ENCODE data around the gene FBXL14.
A peak's percentile ranks its signal among the peaks of the same experiment; 100 is the strongest.

The FBXL14 gene

GRCh38 chr12:1590221-1590979, 4.0 kb downstream of the FBXL14 start:
- TF ChIP-seq, protein P1, sequence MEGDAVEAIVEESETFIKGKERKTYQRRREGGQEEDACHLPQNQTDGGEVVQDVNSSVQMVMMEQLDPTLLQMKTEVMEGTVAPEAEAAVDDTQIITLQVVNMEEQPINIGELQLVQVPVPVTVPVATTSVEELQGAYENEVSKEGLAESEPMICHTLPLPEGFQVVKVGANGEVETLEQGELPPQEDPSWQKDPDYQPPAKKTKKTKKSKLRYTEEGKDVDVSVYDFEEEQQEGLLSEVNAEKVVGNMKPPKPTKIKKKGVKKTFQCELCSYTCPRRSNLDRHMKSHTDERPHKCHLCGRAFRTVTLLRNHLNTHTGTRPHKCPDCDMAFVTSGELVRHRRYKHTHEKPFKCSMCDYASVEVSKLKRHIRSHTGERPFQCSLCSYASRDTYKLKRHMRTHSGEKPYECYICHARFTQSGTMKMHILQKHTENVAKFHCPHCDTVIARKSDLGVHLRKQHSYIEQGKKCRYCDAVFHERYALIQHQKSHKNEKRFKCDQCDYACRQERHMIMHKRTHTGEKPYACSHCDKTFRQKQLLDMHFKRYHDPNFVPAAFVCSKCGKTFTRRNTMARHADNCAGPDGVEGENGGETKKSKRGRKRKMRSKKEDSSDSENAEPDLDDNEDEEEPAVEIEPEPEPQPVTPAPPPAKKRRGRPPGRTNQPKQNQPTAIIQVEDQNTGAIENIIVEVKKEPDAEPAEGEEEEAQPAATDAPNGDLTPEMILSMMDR (IDR thresholded peaks at IDR 0.05; ENCODE audit: borderline replicate concordance, control extremely low read depth, extremely low read depth, insufficient read depth, missing control alignments), result no peak
- in situ Hi-C loops (cut with MboI; ENCODE audit: low sequenced_read_pairs, unreplicated experiment), result loop anchor here (25.0 kb wide), 1 partner anchor 1028 kb away; no protein-coding TSS in a partner anchor

GRCh38 chr12:1588575-1588947, 5.8 kb downstream of the FBXL14 start:
- TF ChIP-seq, protein P1 (IDR thresholded peaks at IDR 0.05; ENCODE audit: borderline replicate concordance, control extremely low read depth, extremely low read depth, insufficient read depth, missing control alignments), result no peak
- in situ Hi-C loops (cut with MboI; ENCODE audit: low sequenced_read_pairs, unreplicated experiment), result loop anchor here (25.0 kb wide), 1 partner anchor 1026 kb away; no protein-coding TSS in a partner anchor
- DNase-seq (ENCODE audit: low spot score), result no peak

More at GRCh38 chr12:1590221-1590979, 4.0 kb downstream of the FBXL14 start:
- no peak for DNase-seq (ENCODE audit: low spot score)

- in situ Hi-C loops (cut with MboI; ENCODE audit: low sequenced_read_pairs, unreplicated experiment), result loop anchor here (25.0 kb wide), 1 partner anchor 1026 kb away; no protein-coding TSS in a partner anchor
- TF ChIP-seq, protein P1 (IDR thresholded peaks at IDR 0.05; ENCODE audit: borderline replicate concordance, control extremely low read depth, extremely low read depth, insufficient read depth, missing control alignments), result no peak
- no peak for DNase-seq (ENCODE audit: low spot score)
These were observed 6.3 kb downstream of the FBXL14 start for GRCh38 chr12:1587927-1588574.

GRCh38 chr12:1584326-1584725, 10.1 kb downstream of the FBXL14 start:
- TF ChIP-seq, protein P1 (IDR thresholded peaks at IDR 0.05; ENCODE audit: borderline replicate concordance, control extremely low read depth, extremely low read depth, insufficient read depth, missing control alignments), result no peak
- DNase-seq (ENCODE audit: low spot score), result no peak
- in situ Hi-C loops (cut with MboI; ENCODE audit: low sequenced_read_pairs, unreplicated experiment), result loop anchor here (25.0 kb wide), 1 partner anchor 1022 kb away; no protein-coding TSS in a partner anchor

- in situ Hi-C loops (cut with MboI; ENCODE audit: low sequenced_read_pairs, unreplicated experiment), result loop anchor here (25.0 kb wide), 1 partner anchor 1021 kb away; no protein-coding TSS in a partner anchor
- TF ChIP-seq, protein P1 (IDR thresholded peaks at IDR 0.05; ENCODE audit: borderline replicate concordance, control extremely low read depth, extremely low read depth, insufficient read depth, missing control alignments), result peak; percentile 82
- DNase-seq (ENCODE audit: low spot score), result peak; percentile 78
These were observed 10.8 kb downstream of the FBXL14 start for GRCh38 chr12:1583421-1584078.

- DNase-seq (ENCODE audit: low spot score), result no peak
- in situ Hi-C loops (cut with MboI; ENCODE audit: low sequenced_read_pairs, unreplicated experiment), result loop anchor here (25.0 kb wide), 1 partner anchor 1020 kb away; no protein-coding TSS in a partner anchor
- TF ChIP-seq, protein P1 (IDR thresholded peaks at IDR 0.05; ENCODE audit: borderline replicate concordance, control extremely low read depth, extremely low read depth, insufficient read depth, missing control alignments), result no peak
These were observed 11.7 kb downstream of the FBXL14 start for GRCh38 chr12:1582709-1583050.

Data from GM13976 (cell line).